ENCODE data around the gene KLK10.

KLK10 gene

GRCh38 chr19:51002542-51003311 lies 16.8 kb downstream of the KLK10 start:
- TF ChIP-seq CTCF (IDR thresholded peaks at IDR 0.05; ENCODE audit: borderline replicate concordance, insufficient read depth, low read depth, low read length) = no peak
- no peak overlapping the region for H3K4me3 ChIP-seq (ENCODE audit: low read depth, low read length)

DNA sequence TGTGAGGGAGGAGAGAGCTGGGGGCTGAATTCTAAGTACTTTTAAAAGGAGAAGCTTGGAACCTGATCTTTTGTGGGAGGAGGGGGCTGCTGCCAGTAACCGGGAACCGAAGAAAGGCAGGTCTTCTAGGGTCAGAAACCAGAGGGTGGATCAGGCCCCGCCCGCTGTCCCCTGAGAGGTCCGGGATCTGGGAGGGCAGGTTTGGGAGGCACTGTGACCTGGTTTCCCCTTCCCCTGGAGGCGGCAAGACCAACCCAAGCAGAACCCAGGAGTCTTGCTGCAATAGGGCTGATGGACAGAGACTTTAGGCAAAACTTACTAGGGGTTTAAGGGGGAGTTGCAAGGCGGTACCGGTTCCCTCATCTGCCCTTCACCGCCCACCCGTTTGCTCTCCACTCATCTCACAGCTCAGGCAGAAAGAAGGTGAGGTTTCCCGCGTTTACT lies 17.4 kb downstream of the KLK10 start:
- no peak for TF ChIP-seq CTCF (IDR thresholded peaks at IDR 0.05; ENCODE audit: borderline replicate concordance, insufficient read depth, low read depth, low read length)
- H3K4me3 ChIP-seq (ENCODE audit: low read depth, low read length) = no peak overlapping the region

DNA sequence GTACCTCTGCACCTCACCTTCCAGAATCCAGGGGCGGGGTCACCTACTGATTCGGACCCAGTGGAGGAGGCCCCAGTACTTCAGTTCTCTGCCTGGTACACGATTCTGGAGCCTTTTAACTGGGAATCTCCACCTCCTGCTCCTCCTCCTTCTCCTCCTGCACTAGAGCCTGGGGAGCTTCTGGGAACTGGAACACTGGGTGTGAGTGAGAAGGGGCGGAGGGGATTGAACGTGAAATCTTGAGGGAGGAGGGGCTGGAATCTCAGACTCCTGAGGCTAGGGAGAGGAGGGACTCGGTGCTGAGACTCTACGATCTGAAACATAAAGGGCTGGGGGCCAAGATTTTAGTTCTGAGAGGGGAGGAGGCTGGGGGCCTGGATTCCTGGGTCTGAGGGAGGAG lies 18.0 kb downstream of the KLK10 start, which contains the start of gene KLK8:
Gene KLK8, minus strand, starts transcription at position 90 of the 400 bp plus-strand sequence. CDS start 437 bp downstream, outside the sequence.
- no peak for TF ChIP-seq CTCF (IDR thresholded peaks at IDR 0.05; ENCODE audit: borderline replicate concordance, insufficient read depth, low read depth, low read length)
- H3K4me3 ChIP-seq (ENCODE audit: low read depth, low read length) = no peak within 1 kb of the TSS

GRCh38 chr19:51000981-51001380 lies 18.5 kb downstream of the KLK10 start:
- TF ChIP-seq CTCF (IDR thresholded peaks at IDR 0.05; ENCODE audit: borderline replicate concordance, insufficient read depth, low read depth, low read length) = no peak
- no peak overlapping the region for H3K4me3 ChIP-seq (ENCODE audit: low read depth, low read length)

- no peak for TF ChIP-seq CTCF (IDR thresholded peaks at IDR 0.05; ENCODE audit: borderline replicate concordance, insufficient read depth, low read depth, low read length)
- H3K4me3 ChIP-seq (ENCODE audit: low read depth, low read length) = no peak overlapping the region
Observed at GRCh38 chr19:51000426-51000825, 19.1 kb downstream of the KLK10 start.

DNA sequence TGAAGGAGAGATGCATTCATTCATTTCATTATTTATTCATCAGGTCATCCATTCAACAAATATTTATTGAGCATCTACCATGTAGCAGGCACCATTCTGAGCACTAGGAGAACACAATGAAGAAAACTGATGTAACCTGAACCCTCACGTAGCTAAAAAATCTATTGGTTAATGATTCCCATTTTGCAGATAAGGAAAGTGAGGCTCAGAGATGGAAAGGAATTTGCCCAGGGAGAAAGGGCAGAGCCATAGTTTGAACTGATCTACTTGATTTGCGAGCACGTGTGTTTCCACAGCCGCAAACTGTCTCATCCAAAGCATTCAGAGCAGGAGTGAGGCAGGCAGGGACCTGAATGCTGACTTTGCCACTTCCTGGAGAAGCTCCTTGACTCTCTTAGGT lies 20.8 kb downstream of the KLK10 start:
- no peak for TF ChIP-seq CTCF (IDR thresholded peaks at IDR 0.05; ENCODE audit: borderline replicate concordance, insufficient read depth, low read depth, low read length)
- no peak overlapping the region for H3K4me3 ChIP-seq (ENCODE audit: low read depth, low read length)

- H3K4me3 ChIP-seq (ENCODE audit: low read depth, low read length) = no peak overlapping the region
- TF ChIP-seq CTCF (IDR thresholded peaks at IDR 0.05; ENCODE audit: borderline replicate concordance, insufficient read depth, low read depth, low read length) = no peak
Observed at GRCh38 chr19:50998061-50998460, 21.4 kb downstream of the KLK10 start.
